SW 1271 (cell line): ENCODE data around the gene TCEA2.

ENCODE experiments used
- DNase-seq, 2 experiments: peaks; one replicate each; lab custom pipeline; 2025; lab: John Stamatoyannopoulos, UW

The TCEA2 gene

GRCh38 chr20:64062596-64063388 lies at the start of gene TCEA2:
TCEA2 (plus strand) TSS chr20:64063198; CDS start chr20:64063313, 115 bp downstream.
- peak; percentile 90 to 96 for DNase-seq

GRCh38 chr20:64015635-64016034 lies 47.4 kb upstream of the TCEA2 start:
- DNase-seq, result no peak

DNA sequence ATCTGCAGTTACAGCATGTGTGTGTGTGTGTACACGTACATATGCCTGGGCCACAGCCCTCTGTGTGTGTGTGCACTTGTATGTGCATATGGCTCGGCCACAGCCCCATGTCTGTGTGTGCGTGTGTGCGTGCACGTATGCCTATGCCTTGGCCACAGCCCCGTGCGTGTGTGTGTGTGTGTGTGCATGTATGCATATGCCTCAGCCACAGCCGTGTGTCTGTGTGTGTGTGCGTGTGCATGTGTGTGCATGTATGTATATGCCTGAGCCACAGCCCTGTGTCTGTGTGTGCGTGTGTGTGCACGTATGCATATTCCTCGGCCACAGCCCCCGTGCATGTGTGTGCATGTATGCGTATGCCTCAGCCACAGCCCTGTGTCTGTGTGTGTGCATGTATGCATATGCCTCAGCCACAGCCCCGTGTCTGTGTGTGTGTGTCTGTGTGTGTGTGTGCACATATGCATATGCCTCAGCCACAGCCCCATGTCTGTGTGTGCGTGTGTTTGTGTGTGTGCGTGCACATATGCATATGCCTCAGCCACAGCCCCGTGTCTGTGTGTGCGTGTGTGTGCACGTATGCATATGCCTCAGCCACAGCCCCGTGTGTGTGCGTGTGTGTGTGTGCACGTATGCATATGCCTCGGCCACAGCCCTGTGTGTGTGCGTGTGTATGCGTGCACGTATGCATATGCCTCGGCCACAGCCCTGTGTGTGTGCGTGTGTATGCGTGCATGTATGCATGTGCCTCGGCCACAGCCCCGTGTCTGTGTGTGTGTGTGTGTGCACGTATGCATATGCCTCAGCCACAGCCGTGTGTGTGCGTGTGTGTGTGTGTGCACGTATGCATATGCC lies 41.6 kb upstream of the TCEA2 start:
- no peak for DNase-seq

- DNase-seq, result no peak
Measured at GRCh38 chr20:64022671-64023360, 40.2 kb upstream of the TCEA2 start.

DNA sequence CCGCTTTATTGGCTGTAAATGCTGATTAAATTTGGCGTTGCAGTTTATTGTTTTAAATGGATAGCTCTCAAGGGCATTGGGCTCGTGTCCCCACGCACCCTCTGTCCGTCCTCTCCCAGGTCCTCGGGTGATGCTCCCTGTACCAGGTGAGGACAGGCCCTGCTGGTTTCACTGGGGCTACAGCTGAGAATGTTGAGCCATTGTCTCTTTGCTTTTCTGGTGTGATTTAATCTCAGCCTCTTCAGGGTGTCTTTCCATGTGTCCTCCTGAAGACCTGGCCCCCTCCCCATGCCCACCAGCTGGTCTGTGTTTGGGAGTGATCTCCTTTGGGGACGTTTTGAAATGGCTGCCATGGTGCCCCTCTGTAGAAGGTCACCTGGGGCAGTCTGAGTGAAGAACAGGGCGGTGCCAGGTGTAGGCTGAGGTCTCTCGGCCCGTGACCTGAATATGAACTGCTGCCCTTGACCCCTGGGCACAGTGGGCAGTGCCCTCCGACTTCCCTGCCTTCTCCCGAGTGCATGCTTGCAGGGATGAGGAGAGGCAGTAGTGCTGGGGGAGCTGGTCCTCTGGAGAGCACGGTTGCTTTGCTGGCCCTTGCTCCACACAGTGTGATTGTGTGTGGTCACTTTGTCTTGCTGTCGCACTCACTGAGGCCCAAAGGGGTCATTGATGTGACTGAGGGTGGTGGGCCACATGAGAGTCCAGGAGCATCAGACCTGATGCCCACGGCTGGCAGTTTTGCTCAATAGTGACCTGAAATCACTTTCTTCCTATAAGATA lies 39.4 kb upstream of the TCEA2 start:
- DNase-seq, result no peak

DNA sequence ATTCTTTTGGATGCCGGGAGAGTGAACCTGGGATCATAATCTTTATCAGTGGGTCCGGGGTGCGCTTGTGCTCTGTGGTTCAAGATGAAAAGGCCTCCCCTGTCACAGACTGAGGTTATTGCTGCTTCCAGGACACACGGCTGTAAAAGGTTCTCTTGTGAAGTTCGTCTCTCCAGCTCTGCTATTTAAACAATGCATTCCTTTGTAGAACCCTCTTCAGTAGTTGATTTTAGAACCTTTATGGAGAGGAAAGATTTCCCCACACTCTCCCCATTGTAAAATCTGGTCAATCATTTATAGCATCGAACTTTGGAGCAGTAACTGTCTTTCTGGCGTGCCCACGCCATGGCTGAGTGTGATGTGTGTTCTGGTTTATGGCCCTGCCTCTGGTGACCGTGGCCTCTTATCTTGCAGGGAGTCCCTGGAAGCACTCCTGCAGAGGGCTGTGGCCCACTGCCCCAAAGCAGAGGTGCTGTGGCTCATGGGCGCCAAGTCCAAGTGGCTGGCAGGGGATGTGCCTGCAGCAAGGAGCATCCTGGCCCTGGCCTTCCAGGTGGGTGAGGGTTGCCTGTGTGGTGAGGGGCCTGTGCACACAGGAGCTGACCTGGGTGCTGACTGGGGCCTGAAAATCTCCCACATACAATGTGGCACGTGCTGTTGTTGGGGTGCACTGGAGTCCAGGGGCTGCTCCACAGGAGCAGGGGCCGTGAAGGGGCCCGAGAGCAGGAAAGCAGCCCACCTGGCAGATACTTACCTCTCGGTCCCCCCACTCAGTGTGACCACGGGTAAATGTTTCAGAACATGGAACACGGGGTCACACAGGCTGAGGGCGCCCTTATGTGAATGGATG lies 38.6 kb upstream of the TCEA2 start:
- no peak for DNase-seq

DNA sequence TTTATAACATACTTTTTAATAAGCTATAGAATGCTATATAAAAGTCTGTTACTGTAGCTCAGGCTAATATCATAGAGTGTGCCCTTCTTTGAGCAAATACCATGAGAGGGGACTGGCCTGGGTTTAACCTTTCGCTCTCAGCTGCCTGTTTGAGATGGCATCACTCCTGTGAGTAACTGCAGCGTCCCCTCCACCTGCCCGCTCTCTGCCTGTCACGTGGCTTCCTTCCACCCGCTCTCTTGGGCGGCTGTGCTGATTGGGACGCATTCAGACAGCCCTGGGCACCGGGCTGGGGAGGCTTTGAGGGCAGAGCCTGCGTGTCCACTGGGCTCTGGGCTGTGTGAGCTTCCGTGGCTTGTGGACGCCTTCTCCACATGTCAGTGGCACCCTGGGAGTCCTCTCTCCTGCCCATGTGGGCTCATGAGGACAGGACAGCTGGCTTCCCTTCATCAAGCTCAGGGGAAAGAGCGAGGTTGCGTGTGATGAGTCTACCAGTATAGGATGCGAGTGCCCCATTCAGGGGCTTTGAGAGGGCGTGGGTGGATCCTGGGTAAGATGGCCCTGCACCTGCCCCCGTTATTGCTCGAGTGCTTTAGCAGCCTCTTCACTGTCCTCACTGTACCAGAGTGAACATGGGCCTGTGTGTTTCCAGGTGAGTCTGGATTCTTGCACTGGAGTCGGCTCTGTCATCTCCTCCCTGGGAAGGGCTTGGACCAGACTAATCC lies 37.7 kb upstream of the TCEA2 start:
- DNase-seq, result no peak

- no peak for DNase-seq
Measured at GRCh38 chr20:64025826-64026412, 37.1 kb upstream of the TCEA2 start.

DNA sequence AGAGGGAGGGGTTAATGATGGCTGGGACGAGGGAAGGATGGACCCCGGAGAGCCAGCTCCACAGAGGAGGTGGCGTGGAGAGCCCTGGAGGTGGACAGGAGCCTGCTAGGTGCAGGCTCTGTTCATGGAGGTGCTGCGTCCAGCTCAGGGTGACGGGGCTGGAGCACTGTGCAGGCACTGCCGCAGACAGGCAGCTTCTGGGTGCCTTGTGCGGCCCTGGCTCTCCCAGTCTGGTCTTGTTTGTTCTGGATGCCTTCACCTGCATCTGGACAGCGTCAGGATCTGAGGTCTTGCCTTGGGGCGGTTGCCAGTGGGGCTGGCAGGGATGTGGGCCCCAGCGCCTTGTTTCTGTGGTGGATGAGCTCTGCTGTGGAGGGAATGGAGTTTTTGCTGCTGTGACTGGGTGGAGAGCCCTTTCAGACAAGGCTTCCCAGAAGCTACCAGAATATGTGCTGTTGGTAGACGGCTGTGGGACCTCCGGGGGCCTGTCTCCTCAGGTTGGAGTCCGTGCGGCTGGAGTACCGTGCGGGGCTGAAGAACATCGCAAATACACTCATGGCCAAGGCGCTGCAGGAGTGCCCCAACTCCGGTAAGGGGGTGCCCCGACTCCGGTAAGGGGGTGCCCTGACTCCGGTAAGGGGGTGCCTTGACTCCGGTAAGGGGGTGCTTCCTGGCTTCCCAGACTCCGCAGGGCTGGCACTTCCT lies 34.9 kb upstream of the TCEA2 start:
- no peak for DNase-seq

- no peak for DNase-seq
Measured at GRCh38 chr20:64029293-64030117, 33.5 kb upstream of the TCEA2 start.

GRCh38 chr20:64030371-64031134 lies 32.4 kb upstream of the TCEA2 start:
- no peak for DNase-seq

GRCh38 chr20:64031822-64032314 lies 31.1 kb upstream of the TCEA2 start:
- no peak for DNase-seq

DNA sequence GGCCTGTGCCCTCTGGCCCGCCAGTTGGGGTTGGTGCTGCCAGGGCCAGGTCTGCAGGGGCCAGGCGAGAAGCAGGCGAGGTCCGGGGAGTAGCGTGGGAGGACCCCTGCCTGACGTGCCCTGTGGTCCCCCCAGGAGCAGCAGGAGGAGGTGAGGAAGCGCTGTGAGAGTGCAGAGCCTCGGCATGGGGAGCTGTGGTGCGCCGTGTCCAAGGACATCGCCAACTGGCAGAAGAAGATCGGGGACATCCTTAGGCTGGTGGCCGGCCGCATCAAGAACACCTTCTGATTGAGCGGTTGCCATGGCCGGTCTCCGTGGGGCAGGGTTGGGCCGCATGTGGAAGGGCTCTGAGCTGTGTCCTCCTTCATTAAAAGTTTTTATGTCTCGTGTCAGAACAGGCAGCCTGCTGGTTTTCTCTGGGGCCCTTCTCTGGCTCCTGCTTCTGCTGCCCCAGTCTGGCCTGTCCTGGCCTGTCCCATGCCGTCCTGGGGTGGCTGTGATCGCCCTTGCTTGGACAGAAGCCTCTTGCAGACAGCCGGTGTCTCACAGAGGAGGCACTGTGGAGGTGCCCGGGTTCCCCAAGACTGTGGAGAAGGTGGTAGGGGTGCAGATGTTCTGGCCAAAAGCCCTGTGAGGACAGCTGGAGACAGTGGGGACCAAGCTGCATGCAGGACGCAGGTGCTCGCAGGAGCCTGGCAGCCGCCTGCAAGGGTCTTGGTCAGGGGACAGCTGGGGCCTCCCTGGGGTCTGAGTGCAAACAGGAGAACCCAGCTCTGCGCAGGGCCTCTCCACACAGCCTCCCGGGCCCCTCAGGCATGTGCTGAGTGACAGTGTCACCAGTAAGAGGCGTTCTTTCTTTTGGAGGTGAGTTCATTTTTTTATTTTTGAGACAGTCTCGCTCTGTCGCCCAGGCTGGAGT lies 30.0 kb upstream of the TCEA2 start:
- no peak for DNase-seq

GRCh38 chr20:64033981-64034493 lies 29.0 kb upstream of the TCEA2 start:
- DNase-seq, result no peak

- DNase-seq, result no peak
Measured at GRCh38 chr20:64035066-64035932, 27.7 kb upstream of the TCEA2 start.
